GM18502 (cell line): ENCODE data around the gene HIVEP3.

ENCODE experiments used
- ATAC-seq: cut with Tn5 transposase; IDR thresholded peaks from one replicate; pipeline ENCODE4 v1.9.1; 2021; ENCODE audit warnings: mild to moderate bottlenecking; ENCODE audit not compliant: unreplicated experiment, poor library complexity

The HIVEP3 gene

DNA sequence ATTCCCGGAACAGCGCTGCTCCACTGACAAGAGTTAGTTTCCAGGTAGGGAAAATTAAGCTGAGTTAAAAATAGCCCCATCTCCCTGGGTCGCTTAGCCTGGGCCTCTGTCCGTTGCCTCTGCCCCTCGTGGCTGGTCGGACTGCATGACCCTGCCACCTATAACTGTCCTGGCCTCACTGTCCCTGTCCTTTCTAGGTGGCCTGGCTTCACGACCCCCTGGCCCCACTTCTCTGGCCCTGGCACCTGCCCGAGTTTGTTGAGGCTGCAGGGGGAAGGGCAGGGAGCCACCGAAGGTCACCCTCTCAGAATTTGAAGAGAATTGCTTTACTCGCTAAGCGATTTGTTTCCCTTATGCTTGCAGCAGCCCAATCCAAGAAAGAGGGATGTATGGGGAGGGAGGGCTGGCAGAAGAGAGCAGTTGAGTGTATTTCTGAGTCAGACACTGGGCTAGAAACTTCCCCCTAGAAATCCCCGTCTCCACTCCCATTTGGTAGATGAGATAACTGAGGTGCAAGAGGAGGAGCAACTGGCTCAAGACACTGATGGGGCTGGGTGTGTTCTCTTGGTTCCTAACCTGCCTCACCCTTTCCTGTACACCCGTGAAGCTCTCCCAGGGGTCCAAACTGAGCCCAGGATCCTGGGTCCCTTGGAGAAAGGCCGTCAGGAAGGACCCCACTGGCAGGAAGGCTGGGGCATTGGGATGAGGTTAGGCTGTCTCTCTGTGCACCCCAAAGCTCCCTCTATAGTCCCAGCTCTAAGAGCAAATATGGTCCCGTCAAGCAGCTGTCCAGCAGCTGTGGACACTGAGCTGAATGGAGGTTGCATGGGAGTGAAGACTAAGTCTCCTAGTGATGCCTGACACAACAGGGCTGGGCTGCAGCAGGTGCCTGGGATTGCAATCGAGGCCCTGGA is 431.3 kb downstream of the HIVEP3 start:
- peak; percentile 50 for ATAC-seq

GRCh38 chr1:41486371-41487125 is 432.2 kb downstream of the HIVEP3 start:
- ATAC-seq: no peak

DNA sequence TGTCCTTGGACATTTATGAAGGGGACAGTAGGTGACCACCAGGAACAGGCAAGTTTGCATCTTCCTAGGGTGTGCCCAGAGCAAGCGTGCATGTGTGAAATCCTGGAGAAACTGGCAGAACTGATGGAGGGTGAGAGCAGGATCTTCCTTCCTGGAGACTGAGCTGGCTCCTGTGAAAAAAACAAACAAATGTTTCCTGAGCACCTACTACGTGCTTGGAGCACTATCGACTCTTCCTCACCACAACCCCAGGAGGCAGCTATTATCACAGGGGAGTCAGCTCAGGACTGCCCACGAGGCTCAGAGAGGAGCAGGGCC is 432.7 kb downstream of the HIVEP3 start:
- ATAC-seq: no peak

GRCh38 chr1:41485605-41486004 is 433.1 kb downstream of the HIVEP3 start:
- no peak for ATAC-seq

GRCh38 chr1:41484402-41485241 is 434.1 kb downstream of the HIVEP3 start, which contains the start of gene EDN2:
TSS of gene EDN2 (minus strand) at chr1:41484683. CDS start at chr1:41484601, 82 bp downstream.
- no peak for ATAC-seq

- ATAC-seq: no peak
Measured at GRCh38 chr1:41483960-41484401, 434.7 kb downstream of the HIVEP3 start.

- no peak for ATAC-seq
Measured at GRCh38 chr1:41483001-41483850, 435.5 kb downstream of the HIVEP3 start.

DNA sequence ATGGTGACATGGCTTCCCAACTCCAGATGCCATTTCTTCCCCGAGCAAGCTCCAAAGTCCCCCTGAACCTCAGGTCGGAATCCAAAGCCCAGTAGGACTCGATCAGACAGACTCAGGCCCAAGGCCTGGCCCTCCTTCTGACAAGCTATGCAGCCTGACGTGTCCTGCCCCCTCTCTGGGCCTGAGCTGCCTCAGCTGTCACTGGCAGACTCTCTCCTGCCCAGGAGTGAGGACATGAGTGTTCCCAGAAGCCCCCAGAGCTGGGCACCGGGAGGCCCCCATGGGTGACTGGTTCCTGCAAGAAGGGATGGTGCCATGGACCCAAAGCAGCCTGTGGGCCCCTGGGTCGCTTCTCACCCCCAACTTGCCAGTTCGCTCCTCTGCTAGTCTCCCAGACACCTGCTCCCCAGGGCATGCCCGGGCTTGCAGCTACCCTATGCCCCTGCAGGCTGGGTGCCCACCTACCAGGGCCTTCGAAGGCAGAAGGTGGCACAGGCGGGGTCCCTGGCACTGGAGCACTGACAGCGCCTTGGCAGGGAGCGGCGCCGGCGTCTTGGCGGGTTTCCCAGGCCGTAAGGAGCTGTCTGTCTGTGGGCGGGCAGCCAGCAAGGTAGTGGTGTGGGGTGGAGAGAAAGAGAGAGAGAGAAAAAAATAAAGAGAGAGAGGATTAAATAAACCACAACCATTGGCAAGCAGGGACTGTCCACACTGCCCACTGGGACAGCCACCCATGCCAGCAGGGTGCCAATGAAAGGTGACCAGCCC is 436.5 kb downstream of the HIVEP3 start:
- ATAC-seq: no peak

DNA sequence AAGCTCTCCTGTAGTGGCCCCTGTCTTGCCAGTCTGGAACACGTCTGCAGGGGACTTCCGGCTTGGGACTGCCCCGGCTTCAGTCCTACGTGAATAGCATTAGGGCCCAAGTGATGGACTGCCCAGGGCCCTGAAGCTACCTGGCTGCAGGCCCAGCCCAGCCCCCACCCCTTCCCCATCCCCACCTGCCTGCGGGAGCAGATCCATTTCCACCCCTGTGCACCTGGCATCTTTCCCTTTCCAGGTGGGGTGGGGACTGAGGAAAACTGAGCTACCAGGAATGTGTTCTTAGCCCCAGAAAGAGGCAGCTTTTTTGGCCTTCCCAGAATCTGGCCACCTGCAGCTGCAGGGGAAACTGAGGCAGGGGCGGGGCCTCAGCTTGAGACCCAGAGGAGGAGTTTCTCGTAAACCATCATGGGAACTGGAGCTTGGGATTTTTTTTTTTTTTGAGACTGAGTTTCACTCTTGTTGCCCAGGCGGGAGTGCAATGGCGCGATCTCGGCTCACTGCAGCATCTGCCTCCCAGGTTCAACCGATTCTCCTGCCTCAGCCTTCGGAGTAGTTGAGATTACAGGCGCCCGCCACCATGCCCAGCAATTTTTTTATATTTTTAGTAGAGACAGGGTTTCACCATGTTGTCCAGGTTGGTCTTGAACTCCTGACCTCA is 437.5 kb downstream of the HIVEP3 start:
- ATAC-seq: no peak

GRCh38 chr1:41480204-41481108 is 438.3 kb downstream of the HIVEP3 start:
- ATAC-seq: no peak

DNA sequence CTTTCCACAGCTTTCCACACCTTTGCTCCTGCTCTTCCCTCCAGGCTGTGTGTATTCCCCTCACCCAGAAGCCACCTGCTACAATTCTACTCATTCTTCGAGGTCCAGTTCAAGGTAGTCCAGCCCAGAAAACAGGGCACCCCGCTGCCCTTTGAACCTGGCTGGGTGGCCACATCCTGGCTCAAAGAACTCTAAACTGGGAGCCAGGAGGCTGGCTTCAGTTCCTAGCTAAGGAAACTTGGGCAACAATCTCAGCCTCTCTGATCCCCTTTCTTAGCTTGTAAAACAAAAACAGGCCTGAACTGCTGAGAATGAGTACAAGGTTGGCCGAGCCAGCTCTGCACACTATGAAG is 438.9 kb downstream of the HIVEP3 start:
- no peak for ATAC-seq

- ATAC-seq: no peak
Measured at GRCh38 chr1:41479000-41479807, 439.5 kb downstream of the HIVEP3 start.

DNA sequence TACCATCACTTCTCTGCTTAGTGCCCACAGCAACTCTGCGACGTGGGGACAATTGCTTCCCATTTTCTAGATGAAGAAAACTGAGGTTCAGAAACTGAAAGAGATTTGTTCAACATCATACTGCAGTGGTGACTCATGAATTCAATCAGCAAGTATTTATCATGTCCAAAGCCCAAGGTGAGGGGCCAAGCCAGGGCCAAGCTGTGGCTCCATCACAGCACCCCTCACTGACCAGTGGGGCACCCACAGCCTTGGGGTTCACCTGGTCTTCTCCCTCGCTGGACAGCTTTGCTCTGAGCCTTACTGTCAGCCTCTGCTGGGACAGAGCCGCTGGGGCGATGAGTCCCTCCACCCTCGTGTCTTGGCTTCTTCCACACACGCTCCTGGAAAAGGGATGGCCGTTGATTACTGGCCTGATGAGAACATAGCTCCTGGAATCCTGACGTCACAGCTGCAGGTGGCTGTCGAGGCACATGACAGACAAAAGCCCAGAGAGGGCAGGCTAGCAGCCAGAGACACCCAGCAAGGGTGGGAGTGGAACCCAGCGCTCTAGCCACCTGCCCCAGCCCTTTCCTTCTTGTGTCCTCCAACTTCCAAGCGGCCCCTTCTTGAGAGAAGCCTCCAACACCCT is 440.5 kb downstream of the HIVEP3 start:
- ATAC-seq: no peak

GRCh38 chr1:41476807-41477361 is 441.8 kb downstream of the HIVEP3 start:
- no peak for ATAC-seq

GRCh38 chr1:41475859-41476567 is 442.7 kb downstream of the HIVEP3 start:
- ATAC-seq: no peak
